Nephron progenitor cell (in vitro differentiated cells): ENCODE measurements around the gene LAMTOR1.

Experiments used
- DNase-seq: peaks from one replicate; pipeline ENCODE4 v3.0.0; 2021
- H3K27ac Mint-ChIP-seq: 2 replicates; pipeline ENCODE4 v1.8.0; 2021; ENCODE audit warnings: mild to moderate bottlenecking, moderate library complexity, mixed read lengths
- H3K27me3 Mint-ChIP-seq: 2 replicates; pipeline ENCODE4 v1.8.0; 2021; ENCODE audit warnings: mild to moderate bottlenecking, low read depth, mixed read lengths; ENCODE audit not compliant: poor library complexity
- H3K36me3 Mint-ChIP-seq: 2 replicates; pipeline ENCODE4 v1.8.0; 2021; ENCODE audit warnings: low read depth, mixed read lengths
- H3K4me1 Mint-ChIP-seq: 2 replicates; pipeline ENCODE4 v1.8.0; 2021; ENCODE audit warnings: mixed read lengths
- H3K4me3 Mint-ChIP-seq: 2 replicates; pipeline ENCODE4 v1.8.0; 2021; ENCODE audit warnings: mild to moderate bottlenecking, moderate library complexity, mixed read lengths
- H3K9me3 Mint-ChIP-seq: 2 replicates; pipeline ENCODE4 v1.8.0; 2021; ENCODE audit warnings: mild to moderate bottlenecking, moderate library complexity, mixed read lengths
- CTCF ChIP-seq: fragments of 200-600 bp; sonication (generic); IDR thresholded peaks from 2 replicates; pipeline ENCODE4 v1.5.0; 2021; ENCODE audit warnings: antibody characterized with exemption

Gene LAMTOR1

DNA sequence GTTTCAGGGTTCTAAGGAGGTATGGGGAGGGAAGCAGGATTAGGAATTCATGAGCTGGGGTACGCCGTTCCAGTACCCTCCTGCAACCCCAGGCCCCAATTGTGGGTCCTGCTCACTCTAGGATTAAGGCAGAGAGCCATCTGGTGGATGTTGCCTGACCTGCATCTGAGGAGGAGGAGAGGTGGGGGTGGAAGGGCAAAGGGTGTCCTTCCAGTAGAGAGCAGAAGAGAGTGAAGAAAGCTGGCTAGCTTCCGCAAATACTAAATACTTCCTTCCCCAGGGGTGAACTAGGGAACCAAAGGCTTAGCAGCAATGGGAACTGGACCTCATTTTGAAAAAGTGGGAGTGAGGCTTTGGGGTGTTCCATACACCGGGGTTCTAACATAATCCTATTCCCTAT is 11.8 kb downstream of the LAMTOR1 start:
- no peaks in the 10 kb centered on the region for H3K9me3 Mint-ChIP-seq
- no peaks in the 10 kb centered on the region for H3K27me3 Mint-ChIP-seq
- TF ChIP-seq CTCF: peak; percentile 64
- H3K36me3 Mint-ChIP-seq: peaks cover 8% of the 10 kb centered on the region
- peak; percentile 70 for DNase-seq
- H3K4me1 Mint-ChIP-seq: peaks cover 5% of the 10 kb centered on the region
- H3K27ac Mint-ChIP-seq: no peak overlapping the region
- H3K4me3 Mint-ChIP-seq: no peak overlapping the region

GRCh38 chr11:72088076-72088808 is 14.9 kb downstream of the LAMTOR1 start:
- Mint-ChIP-seq H3K9me3 (no peaks in the 10 kb centered on the region), H3K4me1 (peaks cover 9% of the 10 kb centered on the region), H3K4me3 (no peak overlapping the region), H3K27me3 (no peaks in the 10 kb centered on the region), H3K36me3 (peaks cover 4% of the 10 kb centered on the region), H3K27ac (no peak overlapping the region)
- TF ChIP-seq CTCF: no peak
- no peak for DNase-seq

- H3K27me3 Mint-ChIP-seq: no peaks in the 10 kb centered on the region
- no peaks in the 10 kb centered on the region for H3K9me3 Mint-ChIP-seq
- no peak for DNase-seq
- H3K36me3 Mint-ChIP-seq: peaks cover 4% of the 10 kb centered on the region
- peaks cover 16% of the 10 kb centered on the region for H3K4me1 Mint-ChIP-seq
- H3K27ac Mint-ChIP-seq: no peak overlapping the region
- no peak overlapping the region for H3K4me3 Mint-ChIP-seq
- TF ChIP-seq CTCF: no peak
Measured at GRCh38 chr11:72085621-72086351, 17.3 kb downstream of the LAMTOR1 start.

DNA sequence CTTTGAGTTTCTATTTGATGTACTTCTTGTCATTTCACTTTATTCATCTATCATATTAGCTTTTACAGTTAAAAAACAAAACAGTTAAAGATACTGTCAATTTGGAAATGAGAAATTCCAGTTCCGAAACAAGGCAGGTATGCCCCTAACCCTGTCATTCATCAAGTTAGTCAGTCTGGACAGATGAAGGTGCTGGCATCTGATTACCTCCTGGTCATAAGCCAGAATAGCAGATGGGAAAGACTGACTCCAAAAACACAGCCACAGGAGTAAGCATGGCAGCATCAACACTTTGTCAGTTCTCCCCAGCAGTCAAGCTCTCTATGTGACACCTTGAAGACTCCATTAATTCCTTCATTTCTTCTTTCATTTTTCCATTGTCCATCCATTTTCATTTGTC is 18.1 kb downstream of the LAMTOR1 start:
- no peak for TF ChIP-seq CTCF
- Mint-ChIP-seq H3K4me1 (peaks cover 20% of the 10 kb centered on the region), H3K4me3 (no peak overlapping the region), H3K27me3 (no peaks in the 10 kb centered on the region), H3K27ac (peak overlapping the region; percentile 63), H3K9me3 (no peaks in the 10 kb centered on the region), H3K36me3 (peaks cover 4% of the 10 kb centered on the region)
- DNase-seq: no peak

DNA sequence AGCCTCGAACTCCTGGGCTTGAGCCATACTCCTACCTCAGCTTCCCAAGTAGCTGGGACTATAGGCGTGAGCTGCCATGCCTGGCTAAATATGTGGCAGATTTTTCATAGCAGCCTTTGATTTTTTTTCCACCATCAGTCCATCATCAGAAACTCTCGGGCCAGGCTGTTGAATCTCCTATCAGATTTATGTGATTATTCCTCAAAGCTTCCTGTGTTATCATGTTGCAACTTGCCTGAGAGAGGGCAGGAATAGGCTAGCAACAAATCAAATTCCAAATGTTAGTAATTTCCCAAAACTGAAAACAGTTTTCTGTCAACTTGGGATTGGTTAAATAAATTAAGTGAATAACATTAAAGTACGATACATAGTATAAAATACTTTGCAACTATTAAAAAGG is 19.0 kb downstream of the LAMTOR1 start:
- Mint-ChIP-seq H3K4me1 (peaks cover 28% of the 10 kb centered on the region), H3K4me3 (no peak overlapping the region), H3K9me3 (no peaks in the 10 kb centered on the region), H3K36me3 (peaks cover 4% of the 10 kb centered on the region), H3K27me3 (no peaks in the 10 kb centered on the region), H3K27ac (no peak overlapping the region)
- no peak for TF ChIP-seq CTCF
- no peak for DNase-seq

- Mint-ChIP-seq H3K4me1 (peaks cover 35% of the 10 kb centered on the region), H3K4me3 (no peak overlapping the region), H3K27me3 (no peaks in the 10 kb centered on the region), H3K36me3 (peaks cover 4% of the 10 kb centered on the region), H3K27ac (no peak overlapping the region), H3K9me3 (no peaks in the 10 kb centered on the region)
- TF ChIP-seq CTCF: no peak
- no peak for DNase-seq
Measured at GRCh38 chr11:72083414-72083813, 19.7 kb downstream of the LAMTOR1 start.
